Stimulated activated CD8-positive, alpha-beta memory T cell treated with anti-CD3 and anti-CD28 coated beads, Interleukin-12 subunit alpha, Interleukin-12 subunit beta, amount 100 ng/mL, for 1 hour (primary cell): ENCODE measurements around the gene ZNF534.
"Not testable (repeated sequence)": the region's sequence is repeated elsewhere in the genome, so short reads cannot be mapped to it uniquely, and the experiment has no call there.

Experiments used
- DNase-seq: peaks from one replicate; pipeline ENCODE4 v3.0.0-alpha.2; 2020; ENCODE audit warnings: low read depth

The ZNF534 gene

DNA sequence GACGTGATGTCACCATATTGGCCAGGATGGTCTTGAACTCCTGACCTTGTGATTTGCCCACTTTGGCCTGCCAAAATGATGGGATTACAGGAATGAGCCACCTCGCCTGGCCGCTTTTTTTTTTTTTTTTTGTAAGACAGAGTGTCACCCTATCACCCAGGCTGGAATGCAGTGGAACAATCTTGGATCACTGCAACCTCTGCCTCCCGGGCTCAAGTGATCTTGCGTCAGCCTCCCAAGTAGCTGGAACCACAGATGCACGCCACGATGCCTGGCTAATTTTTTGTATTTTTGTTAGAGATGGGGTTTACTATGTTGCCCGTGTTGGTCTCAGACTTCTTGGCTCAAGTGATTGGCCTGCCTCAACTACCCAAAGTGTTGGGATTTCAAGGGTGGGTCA is 69.6 kb downstream of the ZNF534 start:
- DNase-seq: no peak

DNA sequence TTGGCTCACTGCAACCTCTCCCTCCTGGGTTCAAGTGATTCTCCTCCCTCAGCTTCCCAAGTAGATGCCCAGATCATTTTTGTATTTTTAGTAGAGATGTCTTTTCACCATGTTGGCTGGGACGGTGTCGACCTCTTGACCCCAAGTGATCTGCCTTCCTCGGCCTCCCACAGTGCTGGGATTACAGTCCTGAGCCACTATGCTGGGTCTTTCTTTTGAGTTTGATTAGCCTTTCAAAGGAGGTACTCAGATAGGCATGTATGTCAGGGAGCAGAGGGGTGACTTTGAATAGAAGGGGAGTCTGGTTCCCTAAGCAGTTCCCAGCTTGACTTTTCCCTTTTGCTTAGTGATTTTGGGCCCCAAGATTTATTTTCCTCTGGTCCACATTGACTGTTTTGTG is 71.5 kb downstream of the ZNF534 start:
- not testable (repeated sequence) for DNase-seq

DNA sequence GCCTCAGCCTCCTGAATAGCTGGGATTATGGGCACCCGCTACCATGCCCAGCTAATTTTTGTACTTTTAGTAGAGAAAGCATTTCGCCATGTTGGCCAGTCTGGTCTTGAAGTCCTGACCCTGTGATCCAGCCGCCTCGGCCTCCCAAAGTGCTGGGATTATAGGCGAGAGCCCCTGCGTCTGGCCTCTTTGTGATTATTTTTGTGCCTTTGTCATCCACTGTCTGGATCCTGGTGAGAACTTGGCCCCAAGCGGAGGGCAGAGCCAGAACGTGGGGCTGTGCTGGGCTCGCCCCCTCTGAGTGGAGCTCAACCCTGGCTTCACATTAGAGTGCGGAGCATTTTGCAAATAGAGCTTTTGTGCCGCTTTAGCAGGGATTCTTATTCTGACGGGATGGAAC is 72.0 kb downstream of the ZNF534 start:
- not testable (repeated sequence) for DNase-seq
